ENCODE measurements around the gene DDX1. TPM values are rescaled to one million over a fixed set of nuclear protein-coding genes. Genes with fewer than 3 reads are reported as not detected.

Gene DDX1
- total and polyA plus RNA-seq, 2 donors (not counting 3 experiments of a cell fraction or from before 2014, with no cell fraction given): 41.2 to 117 TPM

- CTCF ChIA-PET: interaction anchor here (1.1 to 1.7 kb wide), 2 partner anchors 10 to 41 kb away, joined by 3 to 4 read pairs; no protein-coding TSS in a partner anchor
- no peaks in the 10 kb centered on the region for H4K20me1 ChIP-seq (replicated peaks; ENCODE audit: control insufficient read depth, extremely low read depth, insufficient read depth, low read length)
- BruUV-seq (replicated peaks): no TSS peak
- FAIRE-seq: peak; percentile 85
- dilution Hi-C loops (cut with MboI; ENCODE audit: extremely low pct_ligation_motif_present, low sequenced_read_pairs) (no loop called here), intact Hi-C loops (cut with micrococcal nuclease) (loop anchor here (1.0 to 2.0 kb wide), 4 partner anchors 27 to 62 kb away; no protein-coding TSS in a partner anchor)
- H3K79me2 ChIP-seq (ENCODE audit: control insufficient read depth, insufficient read depth, low read length): no peaks in the 10 kb centered on the region
- peak overlapping the region; percentile 72 for H3K27ac ChIP-seq (ENCODE audit: insufficient read depth, low read depth, low read length)
- H3K9me1 ChIP-seq (replicated peaks; ENCODE audit: control insufficient read depth, extremely low read depth, insufficient read depth, low read length): no peaks in the 10 kb centered on the region
- no peak for TF ChIP-seq GATA2 (IDR thresholded peaks at IDR 0.05; ENCODE audit: insufficient read depth, insufficient read length, low read depth, low read length)
- peak; percentile 38 for TF ChIP-seq FOS (IDR thresholded peaks at IDR 0.05; ENCODE audit: borderline replicate concordance, insufficient read depth, low read length)
- TF ChIP-seq POLR2AphosphoS5 (IDR thresholded peaks at IDR 0.05; ENCODE audit: insufficient read depth, low read depth, low read length): peak; percentile 38
- no peak overlapping the region for H3K4me3 ChIP-seq (replicated peaks in 1 of 3; ENCODE audit: insufficient read depth in 1 of 3, low read depth in 1 of 3, low read length in 3 of 3)
- peaks cover 24% of the 10 kb centered on the region for H3K4me1 ChIP-seq (ENCODE audit: control insufficient read depth, extremely low read depth, insufficient read depth, low read length)
- no peaks in the 10 kb centered on the region for H3K9me3 ChIP-seq (replicated peaks; ENCODE audit: control insufficient read depth, insufficient read depth, low read length)
- H3K36me3 ChIP-seq (ENCODE audit: control insufficient read depth in 2 of 2, extremely low read depth in 1 of 2, insufficient read depth in 2 of 2, low read length in 2 of 2): no peaks in the 10 kb centered on the region
- DNase-seq (ENCODE audit: low read depth, low spot score): peak; percentile 39
- no peak overlapping the region for H3K9ac ChIP-seq (replicated peaks; ENCODE audit: extremely low read depth, insufficient read depth, low read length)
- POLR2A ChIA-PET: no interaction called here
- peak overlapping the region; percentile 30 for H2AFZ ChIP-seq (ENCODE audit: low read depth, low read length)
- H3K27me3 ChIP-seq (ENCODE audit: control insufficient read depth in 2 of 2, insufficient read depth in 2 of 2, low read length in 2 of 2): no peaks in the 10 kb centered on the region
- peak overlapping the region; percentile 63 for H3K4me2 ChIP-seq (ENCODE audit: insufficient read depth, low read length)
Measured at GRCh38 chr2:15667809-15668556, 76.3 kb downstream of the DDX1 start.

GRCh38 chr2:15668611-15669305, 77.1 kb downstream of the DDX1 start:
- H3K4me2 ChIP-seq (ENCODE audit: insufficient read depth, low read length): peak overlapping the region; percentile 63
- intact Hi-C loops (cut with micrococcal nuclease) (loop anchor here (1.0 to 2.0 kb wide), 4 partner anchors 28 to 62 kb away; no protein-coding TSS in a partner anchor), dilution Hi-C loops (cut with MboI; ENCODE audit: extremely low pct_ligation_motif_present, low sequenced_read_pairs) (no loop called here)
- H3K4me1 ChIP-seq (ENCODE audit: control insufficient read depth, extremely low read depth, insufficient read depth, low read length): peaks cover 24% of the 10 kb centered on the region
- no peaks in the 10 kb centered on the region for H3K79me2 ChIP-seq (ENCODE audit: control insufficient read depth, insufficient read depth, low read length)
- BruUV-seq (replicated peaks): no TSS peak
- H3K27me3 ChIP-seq (ENCODE audit: control insufficient read depth in 2 of 2, insufficient read depth in 2 of 2, low read length in 2 of 2): no peaks in the 10 kb centered on the region
- H3K9me1 ChIP-seq (replicated peaks; ENCODE audit: control insufficient read depth, extremely low read depth, insufficient read depth, low read length): no peaks in the 10 kb centered on the region
- DNase-seq (ENCODE audit: low read depth, low spot score): peak; percentile 22
- peak overlapping the region; percentile 30 for H2AFZ ChIP-seq (ENCODE audit: low read depth, low read length)
- no peak for TF ChIP-seq GATA2 (IDR thresholded peaks at IDR 0.05; ENCODE audit: insufficient read depth, insufficient read length, low read depth, low read length)
- TF ChIP-seq, protein P1, sequence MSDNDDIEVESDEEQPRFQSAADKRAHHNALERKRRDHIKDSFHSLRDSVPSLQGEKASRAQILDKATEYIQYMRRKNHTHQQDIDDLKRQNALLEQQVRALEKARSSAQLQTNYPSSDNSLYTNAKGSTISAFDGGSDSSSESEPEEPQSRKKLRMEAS (IDR thresholded peaks at IDR 0.05; ENCODE audit: insufficient read depth, insufficient read length): no peak
- TF ChIP-seq FOS (IDR thresholded peaks at IDR 0.05; ENCODE audit: borderline replicate concordance, insufficient read depth, low read length): no peak
- TF ChIP-seq JUN (IDR thresholded peaks at IDR 0.05; ENCODE audit: borderline replicate concordance, insufficient read depth, insufficient read length, low read depth): no peak
- TF ChIP-seq POLR2A (IDR thresholded peaks at IDR 0.05; ENCODE audit: low read depth, low read length): no peak
- TF ChIP-seq POLR2AphosphoS5 (IDR thresholded peaks at IDR 0.05; ENCODE audit: insufficient read depth, low read depth, low read length): no peak
- no peak for TF ChIP-seq CTCF (IDR thresholded peaks at IDR 0.05; ENCODE audit: extremely low read depth in 1 of 2, insufficient read depth in 1 of 2, low read depth in 1 of 2, low read length in 2 of 2)
- TF ChIP-seq MYC (IDR thresholded peaks at IDR 0.05; ENCODE audit: low read depth, low read length): no peak
- TF ChIP-seq EZH2 (IDR thresholded peaks at IDR 0.05; ENCODE audit: borderline replicate concordance, low read depth, low read length, severe bottlenecking): no peak
- FAIRE-seq: peak; percentile 62
- H3K36me3 ChIP-seq (ENCODE audit: control insufficient read depth in 2 of 2, extremely low read depth in 1 of 2, insufficient read depth in 2 of 2, low read length in 2 of 2): no peaks in the 10 kb centered on the region
- no peaks in the 10 kb centered on the region for H3K9me3 ChIP-seq (replicated peaks; ENCODE audit: control insufficient read depth, insufficient read depth, low read length)
- no peaks in the 10 kb centered on the region for H4K20me1 ChIP-seq (replicated peaks; ENCODE audit: control insufficient read depth, extremely low read depth, insufficient read depth, low read length)
- no peak overlapping the region for H3K9ac ChIP-seq (replicated peaks; ENCODE audit: extremely low read depth, insufficient read depth, low read length)
- CTCF ChIA-PET: interaction anchor here (1.1 to 1.7 kb wide), 2 partner anchors 11 to 41 kb away, joined by 3 to 4 read pairs; no protein-coding TSS in a partner anchor
- no peak overlapping the region for H3K4me3 ChIP-seq (replicated peaks in 1 of 3; ENCODE audit: insufficient read depth in 1 of 3, low read depth in 1 of 3, low read length in 3 of 3)
- peak overlapping the region; percentile 72 for H3K27ac ChIP-seq (ENCODE audit: insufficient read depth, low read depth, low read length)
- POLR2A ChIA-PET: no interaction called here

Measured in endothelial cell of umbilical vein (primary cell).